GM12875 (cell line): ENCODE results near the gene RASAL2.

Experiments used
- H3K4me3 ChIP-seq: one replicate; pipeline ENCODE4 v1.5.1; 2011; ENCODE audit warnings: low read depth, low read length, control low read depth
- CTCF ChIP-seq: IDR thresholded peaks from 2 replicates; pipeline ENCODE4 v1.5.1; 2011; ENCODE audit warnings: low read depth, mild to moderate bottlenecking, control low read depth, inconsistent platforms, low read length, moderate library complexity, borderline replicate concordance; ENCODE audit not compliant: insufficient read depth

The RASAL2 gene

GRCh38 chr1:178465011-178465410 is 371.1 kb downstream of the RASAL2 start:
- TF ChIP-seq CTCF, result no peak

GRCh38 chr1:178467837-178468236 is 373.9 kb downstream of the RASAL2 start:
- no peak overlapping the region for H3K4me3 ChIP-seq
- no peak for TF ChIP-seq CTCF

More at GRCh38 chr1:178465011-178465410, 371.1 kb downstream of the RASAL2 start:
- H3K4me3 ChIP-seq, result no peak overlapping the region

GRCh38 chr1:178470411-178470960 is 376.6 kb downstream of the RASAL2 start:
- no peak for TF ChIP-seq CTCF

GRCh38 chr1:178472531-178472930 is 378.6 kb downstream of the RASAL2 start:
- no peak for TF ChIP-seq CTCF
- no peak overlapping the region for H3K4me3 ChIP-seq

More at GRCh38 chr1:178470411-178470960, 376.6 kb downstream of the RASAL2 start:
- H3K4me3 ChIP-seq, result no peak overlapping the region

- no peak overlapping the region for H3K4me3 ChIP-seq
- TF ChIP-seq CTCF, result no peak
Measured at GRCh38 chr1:178477373-178477772, 383.5 kb downstream of the RASAL2 start.

GRCh38 chr1:178477841-178478240 is 383.9 kb downstream of the RASAL2 start:
- no peak overlapping the region for H3K4me3 ChIP-seq
- no peak for TF ChIP-seq CTCF

GRCh38 chr1:178483251-178483957 is 389.5 kb downstream of the RASAL2 start:
- H3K4me3 ChIP-seq, result no peak overlapping the region
- no peak for TF ChIP-seq CTCF
